Gastrocnemius medialis (tissue), 4 donors: ENCODE measurements around the gene CDH4. TPM values are rescaled to one million over a fixed set of nuclear protein-coding genes. Genes with fewer than 3 reads are reported as not detected.

Experiments
- ATAC-seq, 2 donors: fragments of 150-250 bp; one replicate each; pipeline ENCODE4 v1.9.1; 2016
- DNase-seq, 2 donors: peaks; one replicate each; pipeline ENCODE4 v3.0.0-alpha.2; 2019
- H3K27ac ChIP-seq, 4 donors: fragments of 200-600 bp; sonication (generic); 1 replicate in 1 of 4; 2 replicates in 3 of 4; pipeline ENCODE4 v1.5.1; 2016 to 2018; ENCODE audit warnings: mild to moderate bottlenecking in 2 of 4, moderate library complexity in 1 of 4
- H3K27me3 ChIP-seq, 3 donors: fragments of 200-600 bp; sonication (generic) in 2 of 3; 1 replicate in 1 of 3; 2 replicates in 2 of 3; pipeline versions ENCODE4 v1.5.1 to v1.6.0; 2016 to 2019; ENCODE audit warnings: mild to moderate bottlenecking in 1 of 3, moderate library complexity in 1 of 3
- H3K36me3 ChIP-seq, 2 donors: fragments of 200-600 bp; sonication (generic) in 1 of 2; one replicate each; pipeline ENCODE4 v1.5.1; 2017 to 2018
- H3K4me1 ChIP-seq, 2 donors: fragments of 200-600 bp; sonication (generic) in 1 of 2; one replicate each; pipeline ENCODE4 v1.5.1; 2016 to 2017; ENCODE audit warnings: mild to moderate bottlenecking in 2 of 2
- H3K4me3 ChIP-seq, 4 donors: fragments of 200-600 bp; sonication (generic) in 3 of 4; 1 replicate in 1 of 4; 2 replicates in 3 of 4; pipeline ENCODE4 v1.5.1; 2016 to 2019; ENCODE audit warnings: mild to moderate bottlenecking in 2 of 4
- H3K9me3 ChIP-seq, 3 donors: fragments of 200-600 bp; sonication (generic) in 2 of 3; 1 replicate in 1 of 3; 2 replicates in 2 of 3; pipeline ENCODE4 v1.5.1; 2016 to 2019
- CTCF ChIP-seq, 5 experiments: fragments of 450-650 bp in 3 of 5; fragments of 200-600 bp in 2 of 5; sonication (generic) in 2 of 5; IDR thresholded peaks in 4 of 5; conservative IDR thresholded peaks in 1 of 5; 1 replicate in 4 of 5; 2 replicates in 1 of 5; pipeline ENCODE4 v1.5.1; 2016 to 2019; ENCODE audit warnings: antibody characterized with exemption in 5 of 5, mild to moderate bottlenecking in 3 of 5, moderate library complexity in 3 of 5
- POLR2A ChIP-seq, 2 donors: fragments of 450-650 bp; IDR thresholded peaks; one replicate each; pipeline ENCODE4 v1.6.1; 2017; ENCODE audit warnings: antibody characterized with exemption in 2 of 2, mild to moderate bottlenecking in 2 of 2, moderate library complexity in 2 of 2
- in situ Hi-C, 4 donors: fragments of 200-750 bp; cut with MboI; loops; one replicate each; pipeline versions ENCODE4 v1.15.0 to v1.8.0; 2017; ENCODE audit warnings: low sequenced_read_pairs in 4 of 4
- intact Hi-C: fragments of 100-400 bp; cut with DNase I; formaldehyde crosslinking; loops from one replicate; pipeline ENCODE4 v1.15.1; 2023; ENCODE audit warnings: low total_unique reads
- total RNA-seq, 4 donors: library from RNA; depleted of rRNA; stranded (reverse); fragments of >200 nt; gene quantifications; one replicate each; pipeline versions ENCODE4 v1.1.0 to v1.2.3, GENCODE V29; 2016

CDH4 gene
- total RNA-seq, 4 donors from 2014 or later = 0.38 to 1.2 (median 0.86) TPM

- no peaks in the 10 kb centered on the region for H3K36me3 ChIP-seq
- DNase-seq (no peak), ATAC-seq (no peak)
- no peak overlapping the region for H3K4me3 ChIP-seq
- no peak overlapping the region for H3K27ac ChIP-seq
- intact Hi-C loops (no loop called here), in situ Hi-C loops (no loop called here)
- H3K27me3 ChIP-seq = peaks cover 6 to 11% (median 8%) of the 10 kb centered on the region in 3 donors
- no peak for TF ChIP-seq POLR2A (IDR thresholded peaks at IDR 0.05)
- TF ChIP-seq CTCF (IDR thresholded peaks at IDR 0.05 in 4 of 5, conservative IDR thresholded peaks at IDR 0.05 in 1 of 5) = no peak
- no peaks in the 10 kb centered on the region for H3K9me3 ChIP-seq
- H3K4me1 ChIP-seq = no peaks in the 10 kb centered on the region
Measured at GRCh38 chr20:61389077-61389476, 137.0 kb downstream of the CDH4 start.

DNA sequence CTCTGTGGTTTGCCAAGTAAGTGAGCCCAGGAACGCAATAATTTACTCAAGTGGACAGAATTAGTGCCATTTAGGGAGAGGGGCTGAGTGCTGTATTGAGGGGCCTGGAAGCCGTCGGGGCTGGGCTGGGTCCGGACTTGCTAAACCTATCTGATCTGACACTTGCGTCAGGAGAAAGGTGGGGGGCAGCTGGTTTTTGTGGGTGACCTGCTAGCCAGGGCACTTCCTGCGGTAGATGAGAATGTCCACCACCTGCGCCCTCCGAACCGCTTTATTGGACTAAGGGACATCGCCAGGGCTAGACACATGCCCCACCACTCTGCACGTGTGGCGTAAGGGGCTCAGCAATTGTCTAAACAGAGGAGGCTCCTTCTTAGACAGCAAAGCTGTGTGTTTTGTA, 139.1 kb downstream of the CDH4 start:
- H3K36me3 ChIP-seq = no peaks in the 10 kb centered on the region
- in situ Hi-C loops (no loop called here), intact Hi-C loops (no loop called here)
- H3K4me1 ChIP-seq = no peaks in the 10 kb centered on the region
- ATAC-seq (no peak), DNase-seq (no peak)
- peaks cover 6 to 8% (median 8%) of the 10 kb centered on the region in 3 donors for H3K27me3 ChIP-seq
- H3K4me3 ChIP-seq = no peak overlapping the region
- TF ChIP-seq POLR2A (IDR thresholded peaks at IDR 0.05) (no peak), CTCF (IDR thresholded peaks at IDR 0.05 in 4 of 5, conservative IDR thresholded peaks at IDR 0.05 in 1 of 5) (no peak)
- no peak overlapping the region for H3K27ac ChIP-seq
- no peaks in the 10 kb centered on the region for H3K9me3 ChIP-seq

GRCh38 chr20:61391812-61392520, 139.9 kb downstream of the CDH4 start:
- in situ Hi-C loops = no loop called here
- peaks cover 6 to 8% (median 8%) of the 10 kb centered on the region in 3 donors for H3K27me3 ChIP-seq

DNA sequence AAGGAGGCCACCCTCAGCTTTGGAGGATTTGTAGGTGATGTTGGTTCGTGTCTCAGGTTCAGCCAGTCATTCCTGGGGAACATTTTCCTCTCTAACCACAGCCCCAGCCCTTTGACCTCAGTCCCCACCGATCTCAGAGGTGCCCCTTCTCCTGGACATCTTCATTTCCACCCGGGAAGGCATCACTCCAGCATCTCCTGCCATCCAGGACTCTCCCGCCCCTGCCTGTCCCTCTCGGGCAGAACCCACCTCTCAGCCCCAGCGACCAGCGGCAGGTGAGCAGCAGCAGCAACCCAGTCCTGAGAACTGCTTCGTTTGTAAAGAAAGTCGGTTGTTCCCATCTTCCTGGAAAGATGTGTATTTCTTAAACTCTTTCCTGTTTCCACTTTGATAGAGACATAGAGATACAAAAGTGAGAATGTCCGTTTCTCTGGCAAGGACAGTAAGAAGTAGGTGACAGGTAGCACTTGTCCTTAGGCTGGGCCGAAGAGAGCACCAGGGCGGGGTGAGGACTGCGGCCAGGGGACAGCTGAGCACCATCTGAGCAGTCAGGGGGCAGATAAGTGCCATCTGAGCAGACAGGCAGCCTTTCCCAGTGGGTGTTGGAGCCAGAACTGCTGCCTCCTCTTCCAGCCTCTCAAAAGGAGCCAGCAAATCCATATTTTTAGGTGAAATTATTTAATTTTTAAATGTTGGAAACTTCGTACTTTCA, 142.2 kb downstream of the CDH4 start:
- in situ Hi-C loops = no loop called here
- Histone ChIP-seq H3K27me3 (no peaks in the 10 kb centered on the region), H3K9me3 (no peaks in the 10 kb centered on the region), H3K36me3 (no peaks in the 10 kb centered on the region), H3K27ac (no peak overlapping the region), H3K4me3 (no peak overlapping the region), H3K4me1 (no peaks in the 10 kb centered on the region)
- TF ChIP-seq CTCF (IDR thresholded peaks at IDR 0.05 in 4 of 5, conservative IDR thresholded peaks at IDR 0.05 in 1 of 5) = no peak
- TF ChIP-seq POLR2A (IDR thresholded peaks at IDR 0.05) = no peak
- ATAC-seq = no peak
- intact Hi-C loops = no loop called here
- no peak for DNase-seq

More at GRCh38 chr20:61391812-61392520, 139.9 kb downstream of the CDH4 start:
- Histone ChIP-seq H3K27ac (no peak overlapping the region), H3K4me3 (no peak overlapping the region), H3K36me3 (no peaks in the 10 kb centered on the region), H3K4me1 (no peaks in the 10 kb centered on the region), H3K9me3 (no peaks in the 10 kb centered on the region)
- intact Hi-C loops = no loop called here
- DNase-seq = no peak
- ATAC-seq = no peak
- no peak for TF ChIP-seq POLR2A (IDR thresholded peaks at IDR 0.05)
- no peak for TF ChIP-seq CTCF (IDR thresholded peaks at IDR 0.05 in 4 of 5, conservative IDR thresholded peaks at IDR 0.05 in 1 of 5)
